Activated T-cell treated with anti-CD3 and anti-CD28 coated beads for 4 hours (primary cell): ENCODE data around the gene CNTN6.

Experiments
- DNase-seq: peaks from one replicate; pipeline ENCODE4 v3.0.0-alpha.2; 2020

Gene CNTN6

GRCh38 chr3:1444195-1444594 is 351.4 kb downstream of the CNTN6 start:
- DNase-seq, result no peak

GRCh38 chr3:1446531-1446930 is 353.7 kb downstream of the CNTN6 start:
- no peak for DNase-seq

GRCh38 chr3:1447452-1447851 is 354.6 kb downstream of the CNTN6 start:
- no peak for DNase-seq

GRCh38 chr3:1448443-1448842 is 355.6 kb downstream of the CNTN6 start:
- no peak for DNase-seq
